Measurements from ENCODE around the gene CTAGE4. TPM values are rescaled to one million over a fixed set of nuclear protein-coding genes. Genes with fewer than 3 reads are reported as not detected.

CTAGE4 gene
- total and polyA plus RNA-seq, 2 donors (not counting 3 experiments of a cell fraction or from before 2014, with no cell fraction given): 0.04 TPM; not detected in 1

DNA sequence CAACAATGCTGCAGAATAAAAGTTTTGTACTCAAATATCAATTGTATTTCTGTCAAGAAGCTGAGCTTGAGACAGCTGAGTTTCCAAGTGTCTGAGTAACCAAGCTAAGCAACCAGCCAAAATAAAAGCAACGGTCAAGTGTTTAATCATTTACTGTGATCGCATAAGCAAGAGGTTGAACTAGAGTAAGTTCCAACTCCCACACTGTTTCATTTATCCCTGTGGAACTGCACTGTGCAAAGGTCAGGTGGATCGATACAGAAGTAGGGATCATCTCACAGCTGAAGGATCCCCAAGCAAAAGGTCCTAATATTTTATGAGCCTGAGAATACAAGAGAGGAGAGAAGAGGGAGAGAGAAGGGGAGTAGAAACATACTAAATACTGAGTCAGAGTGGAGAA, 38.8 kb upstream of the CTAGE4 start:
- Histone ChIP-seq H3K9me3 (replicated peaks; ENCODE audit: control insufficient read depth, insufficient read depth, low read length) (no peaks in the 10 kb centered on the region), H3K4me2 (ENCODE audit: insufficient read depth, low read length) (no peak overlapping the region), H3K4me1 (ENCODE audit: control insufficient read depth, extremely low read depth, insufficient read depth, low read length) (no peaks in the 10 kb centered on the region), H3K9ac (replicated peaks; ENCODE audit: extremely low read depth, insufficient read depth, low read length) (no peak overlapping the region), H3K79me2 (ENCODE audit: control insufficient read depth, insufficient read depth, low read length) (no peaks in the 10 kb centered on the region), H3K36me3 (ENCODE audit: control insufficient read depth in 2 of 2, extremely low read depth in 1 of 2, insufficient read depth in 2 of 2, low read length in 2 of 2) (no peaks in the 10 kb centered on the region), H3K27ac (ENCODE audit: insufficient read depth, low read depth, low read length) (no peak overlapping the region), H3K9me1 (replicated peaks; ENCODE audit: control insufficient read depth, extremely low read depth, insufficient read depth, low read length) (no peaks in the 10 kb centered on the region), H4K20me1 (replicated peaks; ENCODE audit: control insufficient read depth, extremely low read depth, insufficient read depth, low read length) (no peaks in the 10 kb centered on the region), H2AFZ (ENCODE audit: low read depth, low read length) (no peak overlapping the region), H3K27me3 (ENCODE audit: control insufficient read depth in 2 of 2, insufficient read depth in 2 of 2, low read length in 2 of 2) (peaks cover 0 to 2% of the 10 kb centered on the region in 2 experiments), H3K4me3 (replicated peaks in 1 of 3; ENCODE audit: insufficient read depth in 1 of 3, low read depth in 1 of 3, low read length in 3 of 3) (no peak overlapping the region)
- intact Hi-C loops (cut with micrococcal nuclease): no loop called here
- TF ChIP-seq FOS (IDR thresholded peaks at IDR 0.05; ENCODE audit: borderline replicate concordance, insufficient read depth, low read length): no peak
- no peak for TF ChIP-seq CTCF (IDR thresholded peaks at IDR 0.05; ENCODE audit: extremely low read depth in 1 of 2, insufficient read depth in 1 of 2, low read depth in 1 of 2, low read length in 2 of 2)
- TF ChIP-seq GATA2 (IDR thresholded peaks at IDR 0.05; ENCODE audit: insufficient read depth, insufficient read length, low read depth, low read length): no peak
- TF ChIP-seq JUN (IDR thresholded peaks at IDR 0.05; ENCODE audit: borderline replicate concordance, insufficient read depth, insufficient read length, low read depth): no peak
- TF ChIP-seq EZH2 (IDR thresholded peaks at IDR 0.05; ENCODE audit: borderline replicate concordance, low read depth, low read length, severe bottlenecking): no peak
- TF ChIP-seq POLR2AphosphoS5 (IDR thresholded peaks at IDR 0.05; ENCODE audit: insufficient read depth, low read depth, low read length): no peak
- TF ChIP-seq MAX (IDR thresholded peaks at IDR 0.05; ENCODE audit: insufficient read depth, insufficient read length): no peak
- TF ChIP-seq POLR2A (IDR thresholded peaks at IDR 0.05; ENCODE audit: low read depth, low read length): no peak
- TF ChIP-seq MYC (IDR thresholded peaks at IDR 0.05; ENCODE audit: low read depth, low read length): no peak
- dilution Hi-C loops (cut with MboI; ENCODE audit: extremely low pct_ligation_motif_present, low sequenced_read_pairs): no loop called here
- BruUV-seq (replicated peaks): no TSS peak
- FAIRE-seq (no peak), DNase-seq (ENCODE audit: low read depth, low spot score) (no peak)
- POLR2A ChIA-PET: no interaction called here
- CTCF ChIA-PET: interaction anchor here (2.0 kb wide), 1 partner anchor 16 kb away, joined by 5 read pairs; no protein-coding TSS in a partner anchor

Data from endothelial cell of umbilical vein (primary cell).